CD4-positive, alpha-beta T cell treated with Interleukin-6 for 4 hours (primary cell): ENCODE measurements around the gene ATP2A3.

Experiments
- DNase-seq: peaks from one replicate; pipeline ENCODE4 v3.0.0-alpha.2; 2020; ENCODE audit warnings: mixed read lengths

The ATP2A3 gene

DNA sequence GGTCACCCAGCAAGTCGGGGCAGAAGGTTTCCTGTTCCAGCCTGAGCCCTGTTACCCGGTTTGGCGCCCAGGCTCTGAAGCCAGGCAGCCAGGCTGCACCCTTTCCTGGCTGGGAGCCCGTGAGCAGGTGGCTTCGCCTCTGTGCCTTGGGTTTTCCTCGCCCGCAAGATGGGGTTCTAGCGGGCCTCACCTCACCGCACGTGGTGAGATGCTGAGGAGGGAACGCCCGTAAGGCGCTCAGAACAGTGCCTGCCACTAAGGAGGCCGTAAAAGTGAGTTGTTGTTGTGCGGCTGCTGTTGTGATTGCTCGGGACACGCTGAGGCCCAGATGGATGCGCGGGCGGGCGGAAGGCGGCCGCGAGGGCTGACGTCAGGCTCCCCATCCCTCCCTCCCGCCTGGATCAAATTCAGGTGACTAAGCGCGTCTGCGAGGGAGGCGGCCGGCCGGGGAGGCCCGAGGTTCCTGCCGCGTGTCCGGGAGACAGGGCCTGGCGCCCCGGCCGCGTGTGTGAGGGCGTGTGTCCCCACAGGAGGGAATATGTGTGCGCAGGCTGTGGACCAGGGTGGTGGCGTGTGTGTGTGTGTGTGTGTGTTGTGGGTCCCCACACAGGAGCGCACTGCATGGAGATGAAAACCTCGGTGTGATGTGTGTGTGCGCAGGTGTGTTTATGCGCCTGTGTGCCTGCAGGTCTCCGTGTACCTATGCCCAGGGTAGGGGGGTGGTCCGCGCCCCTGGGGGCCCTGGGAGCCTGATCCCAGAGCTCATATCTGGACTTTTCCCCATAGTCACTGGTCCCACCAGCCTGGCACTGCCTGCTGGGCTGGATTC is 75.7 kb downstream of the ATP2A3 start:
- DNase-seq = no peak

DNA sequence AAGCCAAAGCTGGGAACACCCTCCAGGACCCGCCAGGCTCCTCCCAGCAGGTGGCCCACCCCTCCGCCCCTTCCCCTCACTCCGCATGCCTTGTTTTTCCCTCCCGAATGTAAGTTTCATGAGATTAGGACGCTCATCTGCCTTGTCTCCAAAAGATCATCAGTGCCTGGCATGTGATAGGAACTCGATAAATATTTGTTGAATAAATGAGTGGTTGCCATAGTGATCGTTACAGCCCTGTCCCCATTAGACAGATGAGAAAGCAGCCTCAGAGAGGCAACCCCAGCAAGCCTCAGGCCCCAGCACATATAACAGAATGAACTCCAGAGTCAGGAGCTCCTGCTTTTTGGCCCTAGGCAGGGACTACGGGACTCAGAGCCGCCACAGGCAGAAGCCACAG is 76.4 kb downstream of the ATP2A3 start:
- DNase-seq = no peak

GRCh38 chr17:3887394-3887793 is 76.8 kb downstream of the ATP2A3 start:
- DNase-seq = no peak

- DNase-seq = peak; percentile 33
Measured at GRCh38 chr17:3886776-3887175, 77.5 kb downstream of the ATP2A3 start.

DNA sequence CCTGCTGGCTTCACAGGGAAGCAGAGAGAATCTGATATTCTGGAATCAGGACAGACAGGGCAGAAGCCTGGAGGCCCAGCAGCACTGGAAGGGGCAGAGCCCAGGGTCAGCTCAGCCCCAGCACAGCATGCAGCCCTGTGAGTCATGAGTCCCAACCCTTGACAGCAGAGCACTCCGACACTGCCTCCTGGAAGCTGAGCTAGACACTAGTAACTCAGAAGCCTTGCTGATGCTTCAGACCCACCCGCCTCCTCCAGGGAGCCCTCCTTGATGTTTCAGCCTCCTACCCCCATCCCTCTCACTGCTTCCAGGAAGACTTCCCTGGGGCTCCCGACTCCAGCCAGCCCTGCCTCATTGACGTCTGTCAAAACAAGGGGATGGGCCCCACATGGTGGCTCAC is 78.3 kb downstream of the ATP2A3 start:
- no peak for DNase-seq

DNA sequence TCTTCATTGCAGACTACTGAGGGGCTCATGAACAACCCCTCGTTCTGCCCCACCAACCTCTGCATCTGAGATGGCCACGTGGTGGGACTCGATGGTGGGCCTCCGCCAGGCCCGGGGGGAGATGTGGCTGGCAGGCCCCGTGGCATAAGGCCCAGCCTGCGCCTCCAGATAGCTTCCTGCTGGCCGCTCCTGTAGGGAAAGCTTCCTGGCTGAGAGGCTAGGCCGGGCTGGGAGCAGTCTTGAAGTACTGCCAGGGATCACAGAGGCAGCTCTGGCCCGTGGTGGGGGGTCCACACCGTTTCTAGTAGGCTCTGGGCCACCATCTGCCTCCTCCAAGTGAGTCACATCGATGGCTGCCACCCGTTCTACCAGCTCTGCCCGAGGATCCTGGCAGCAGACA is 79.0 kb downstream of the ATP2A3 start:
- DNase-seq = no peak

DNA sequence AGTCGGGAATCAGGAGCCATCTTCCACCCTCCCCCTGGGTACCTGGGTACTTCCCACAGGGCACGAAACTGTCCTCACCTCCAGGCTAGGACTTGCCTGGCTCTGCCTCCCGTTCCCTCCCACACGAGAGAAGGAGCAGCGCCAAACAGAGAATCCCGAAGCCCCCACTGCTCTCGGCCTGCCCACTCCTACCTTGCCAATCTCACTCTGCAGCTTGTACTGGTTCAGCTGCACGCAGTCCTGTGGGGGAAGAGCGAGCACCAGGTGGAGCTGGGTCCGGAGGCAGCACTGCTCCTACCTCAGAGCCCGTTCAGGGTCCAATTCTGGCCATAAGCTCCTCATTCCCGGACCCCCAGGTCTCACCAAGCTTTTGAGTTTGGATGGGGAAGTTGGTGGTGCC is 80.0 kb downstream of the ATP2A3 start:
- DNase-seq = no peak

DNA sequence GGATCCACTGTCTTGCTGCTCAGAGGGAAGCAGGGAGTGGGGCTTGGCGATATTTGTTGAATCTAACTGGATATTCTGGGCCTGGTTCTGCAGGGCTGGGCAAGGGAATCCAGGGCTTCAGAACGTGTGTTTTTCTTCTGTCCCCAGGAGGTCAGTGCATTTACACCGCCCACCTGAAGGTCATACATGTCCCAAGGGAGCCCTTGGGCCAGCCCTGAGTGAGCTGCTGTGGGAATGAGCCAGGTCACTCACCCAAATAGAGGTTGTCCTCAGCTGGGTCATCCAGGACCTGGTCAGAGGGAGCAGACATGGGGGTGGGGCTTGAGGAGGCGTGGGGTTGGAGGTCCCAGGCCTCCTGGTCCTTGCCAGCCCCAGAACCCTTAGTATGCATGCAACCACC is 82.0 kb downstream of the ATP2A3 start:
- no peak for DNase-seq

DNA sequence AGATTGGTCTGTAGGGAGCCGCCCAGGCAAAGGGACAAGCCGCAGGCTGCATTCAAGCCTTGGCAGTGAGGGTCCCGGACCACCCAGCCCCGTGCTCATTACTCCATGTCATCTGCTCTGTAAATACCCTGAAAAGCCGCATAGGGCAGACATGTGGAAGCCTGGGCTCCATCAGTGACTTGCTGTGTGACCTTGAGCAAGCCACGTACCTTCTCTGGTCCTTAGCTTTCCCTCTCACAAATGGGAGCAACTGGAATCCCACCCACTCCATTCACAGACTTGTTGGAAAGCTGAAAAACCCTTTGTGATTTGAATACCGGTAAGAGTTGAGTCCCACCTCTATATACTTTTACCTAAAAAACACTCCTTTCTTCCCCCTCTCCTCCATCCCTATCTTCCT is 83.3 kb downstream of the ATP2A3 start:
- DNase-seq = no peak

DNA sequence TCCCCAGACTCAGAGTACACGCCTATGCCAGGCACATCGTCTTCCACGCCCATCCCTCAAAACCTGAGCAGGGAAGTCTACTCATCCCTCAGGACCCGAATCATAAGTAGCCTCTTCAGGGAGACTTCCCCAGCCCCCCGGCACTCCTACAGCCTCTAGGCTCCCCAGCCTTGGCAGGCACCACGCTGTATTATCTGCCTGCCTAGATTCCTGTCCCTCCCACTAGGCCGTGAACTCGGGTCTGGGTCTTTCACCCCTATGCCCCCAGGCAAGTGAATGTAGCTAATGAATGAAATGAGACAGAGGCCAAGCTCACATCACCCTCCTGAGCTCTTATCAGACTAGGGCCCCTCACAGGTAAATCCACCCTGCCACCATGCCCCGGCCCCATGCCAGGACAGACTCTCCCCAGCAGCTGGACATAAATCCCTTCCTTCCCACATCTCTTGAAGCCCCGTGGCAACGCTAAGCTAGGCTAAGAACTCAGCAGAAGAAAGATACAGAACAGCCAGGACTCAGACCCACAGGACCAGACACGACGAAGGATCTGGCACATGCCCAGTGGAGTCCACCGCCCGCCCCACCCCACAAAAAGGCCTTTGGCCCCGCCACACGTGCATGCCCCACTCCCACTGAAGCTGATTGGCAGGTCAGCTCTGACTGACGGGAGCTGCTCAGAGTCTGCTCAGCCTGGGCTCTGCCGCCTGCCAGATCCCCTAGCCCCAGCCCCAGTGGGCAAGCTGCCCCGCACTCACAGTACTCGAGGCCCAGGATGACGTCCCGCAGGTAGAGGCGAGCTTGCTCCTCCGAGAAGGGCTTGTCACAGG is 84.4 kb downstream of the ATP2A3 start:
- DNase-seq = no peak

- no peak for DNase-seq
Measured at GRCh38 chr17:3879186-3879585, 85.1 kb downstream of the ATP2A3 start.

DNA sequence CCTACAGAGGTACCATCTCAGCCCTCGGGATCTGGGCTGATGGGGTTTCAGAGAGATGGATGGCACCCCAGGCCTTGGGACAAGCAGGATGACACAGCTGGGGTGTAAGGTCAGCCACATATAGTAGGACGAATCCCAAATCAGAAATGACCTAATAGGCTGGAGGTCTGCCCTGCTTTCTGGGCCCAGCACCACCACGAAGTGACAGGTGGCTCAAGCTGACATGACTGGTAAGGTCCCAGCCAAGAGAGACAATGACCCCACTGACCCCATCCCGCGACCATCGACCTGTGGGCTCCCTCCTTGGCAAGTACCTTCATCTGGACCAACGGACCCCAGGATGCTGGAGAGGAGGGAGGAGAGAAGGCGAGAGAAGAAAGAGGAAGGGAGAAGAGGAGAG is 87.0 kb downstream of the ATP2A3 start:
- no peak for DNase-seq

GRCh38 chr17:3875317-3875716 is 88.9 kb downstream of the ATP2A3 start:
- DNase-seq = no peak
